SKM-1 treated with dmso at 0.1 percent for 144 hours (cell line): ENCODE data around the gene SETD1A.

Source experiments
- DNase-seq: peaks from one replicate; lab custom pipeline; 2025; ENCODE audit not compliant: unreplicated experiment; lab: John Stamatoyannopoulos, UW

SETD1A gene

GRCh38 chr16:30953511-30954124 lies 3.9 kb upstream of the SETD1A start:
- DNase-seq = peak; percentile 44

- DNase-seq = no peak
These were observed 2.6 kb upstream of the SETD1A start for GRCh38 chr16:30954993-30955392.

- DNase-seq = peak; percentile 63
These were observed 726 bp upstream of the SETD1A start for GRCh38 chr16:30956601-30957455.

GRCh38 chr16:30958175-30959079 lies 873 bp downstream of the SETD1A start:
- DNase-seq = no peak

GRCh38 chr16:30961384-30961783 lies 3.8 kb downstream of the SETD1A start:
- DNase-seq = no peak

- DNase-seq = no peak
These were observed 6.5 kb downstream of the SETD1A start for GRCh38 chr16:30963925-30964511.

GRCh38 chr16:30964574-30965226 lies 7.1 kb downstream of the SETD1A start:
- DNase-seq = no peak

- DNase-seq = no peak
These were observed 7.9 kb downstream of the SETD1A start for GRCh38 chr16:30965436-30965835.

GRCh38 chr16:30966033-30966619 lies 8.6 kb downstream of the SETD1A start:
- DNase-seq = no peak

GRCh38 chr16:30967795-30968194 lies 10.2 kb downstream of the SETD1A start:
- DNase-seq = no peak

- no peak for DNase-seq
These were observed 11.8 kb downstream of the SETD1A start for GRCh38 chr16:30969246-30969842.

- no peak for DNase-seq
These were observed 13.7 kb downstream of the SETD1A start for GRCh38 chr16:30971298-30971697.

- DNase-seq = no peak
These were observed 15.3 kb downstream of the SETD1A start for GRCh38 chr16:30972872-30973271.

- DNase-seq = no peak
These were observed 16.8 kb downstream of the SETD1A start for GRCh38 chr16:30974348-30974747.

GRCh38 chr16:30976486-30976885 lies 18.9 kb downstream of the SETD1A start:
- no peak for DNase-seq

- no peak for DNase-seq
These were observed 19.9 kb downstream of the SETD1A start for GRCh38 chr16:30977502-30977901.

- no peak for DNase-seq
These were observed 21.8 kb downstream of the SETD1A start for GRCh38 chr16:30979170-30980022.

- no peak for DNase-seq
These were observed 22.4 kb downstream of the SETD1A start for GRCh38 chr16:30980023-30980371.

GRCh38 chr16:30980434-30980833 lies 22.9 kb downstream of the SETD1A start:
- no peak for DNase-seq
